Activated CD4-positive, alpha-beta memory T cell treated with anti-CD3 and anti-CD28 coated beads for 36 hours (primary cell): ENCODE results near the gene LTBR. TPM values are rescaled to one million over a fixed set of nuclear protein-coding genes. Genes with fewer than 3 reads are reported as not detected.

ENCODE experiments used
- CTCF ChIA-PET: fragments of 350-600 bp; sonication (Branson Sonifier 250); formaldehyde crosslinking; loops from one replicate; lab custom pipeline; 2021; ENCODE audit warnings: antibody characterized with exemption, inconsistent platforms; lab: Charles Lee
- POLR2A ChIA-PET: fragments of 350-600 bp; sonication (Branson Sonifier 250); formaldehyde crosslinking; loops from one replicate; lab custom pipeline; 2021; ENCODE audit warnings: antibody characterized with exemption; lab: Charles Lee
- DNase-seq: peaks from one replicate; pipeline ENCODE4 v3.0.0-alpha.2; 2020
- H3K27ac Mint-ChIP-seq: one replicate; pipeline ENCODE4 v1.8.0; 2021; ENCODE audit warnings: mixed read lengths
- H3K27me3 Mint-ChIP-seq: one replicate; pipeline ENCODE4 v1.8.0; 2021; ENCODE audit warnings: mixed read lengths
- H3K36me3 Mint-ChIP-seq: one replicate; pipeline ENCODE4 v1.8.0; 2021; ENCODE audit warnings: mixed read lengths
- H3K4me1 Mint-ChIP-seq: one replicate; pipeline ENCODE4 v1.8.0; 2021; ENCODE audit warnings: low read depth, mixed read lengths
- H3K4me3 Mint-ChIP-seq: one replicate; pipeline ENCODE4 v1.8.0; 2021; ENCODE audit warnings: mild to moderate bottlenecking, mixed read lengths
- H3K9me3 Mint-ChIP-seq: one replicate; pipeline ENCODE4 v1.8.0; 2021; ENCODE audit warnings: mixed read lengths
- intact Hi-C: fragments of 100-400 bp; cut with micrococcal nuclease; formaldehyde crosslinking; loops from one replicate; pipeline ENCODE4 v1.15.1; 2023
- total RNA-seq, 2 experiments: library from RNA; stranded (reverse); gene quantifications; one replicate each; pipeline ENCODE4 v1.2.3, GENCODE V29; 2021

Gene LTBR
- total RNA-seq, 2 experiments from 2014 or later = 1.5 to 1.9 TPM

DNA sequence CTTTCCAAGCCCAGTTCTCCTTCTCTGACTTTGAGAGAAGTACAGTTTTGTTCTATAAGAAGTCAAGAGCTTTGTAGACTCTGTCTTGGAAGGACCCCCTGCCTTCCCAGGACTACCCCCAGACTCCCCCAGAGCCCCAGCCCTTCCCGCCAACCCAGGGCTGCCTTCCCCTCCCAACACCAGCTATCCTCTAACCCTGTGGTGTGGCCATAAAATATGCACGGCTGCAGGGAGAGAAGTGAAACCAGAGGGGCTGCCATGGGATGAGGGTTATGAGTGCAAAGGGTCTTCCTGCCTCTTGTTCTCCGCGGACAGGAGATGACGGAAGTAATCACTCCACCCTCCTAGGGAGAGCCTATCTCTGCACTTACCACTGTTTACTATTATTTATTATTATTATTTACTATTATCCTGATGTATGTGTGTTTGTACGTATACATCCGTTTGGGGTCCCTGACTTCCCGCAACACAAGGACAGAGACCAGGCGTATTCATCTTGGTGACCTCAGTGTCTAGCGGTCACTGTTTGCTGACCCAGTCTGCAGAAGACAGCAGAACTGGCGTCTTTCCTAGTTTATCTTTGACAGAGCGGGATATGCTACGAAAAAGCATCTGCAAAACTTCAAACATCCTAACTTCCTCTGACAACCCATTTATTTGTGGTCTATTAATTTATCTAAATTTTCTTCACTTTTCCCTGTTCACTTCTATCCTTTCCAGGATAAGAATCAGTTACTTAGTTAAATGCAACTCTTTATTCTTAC is 5.1 kb upstream of the LTBR start:
- H3K9me3 Mint-ChIP-seq = no peaks in the 10 kb centered on the region
- CTCF ChIA-PET = no interaction called here

DNA sequence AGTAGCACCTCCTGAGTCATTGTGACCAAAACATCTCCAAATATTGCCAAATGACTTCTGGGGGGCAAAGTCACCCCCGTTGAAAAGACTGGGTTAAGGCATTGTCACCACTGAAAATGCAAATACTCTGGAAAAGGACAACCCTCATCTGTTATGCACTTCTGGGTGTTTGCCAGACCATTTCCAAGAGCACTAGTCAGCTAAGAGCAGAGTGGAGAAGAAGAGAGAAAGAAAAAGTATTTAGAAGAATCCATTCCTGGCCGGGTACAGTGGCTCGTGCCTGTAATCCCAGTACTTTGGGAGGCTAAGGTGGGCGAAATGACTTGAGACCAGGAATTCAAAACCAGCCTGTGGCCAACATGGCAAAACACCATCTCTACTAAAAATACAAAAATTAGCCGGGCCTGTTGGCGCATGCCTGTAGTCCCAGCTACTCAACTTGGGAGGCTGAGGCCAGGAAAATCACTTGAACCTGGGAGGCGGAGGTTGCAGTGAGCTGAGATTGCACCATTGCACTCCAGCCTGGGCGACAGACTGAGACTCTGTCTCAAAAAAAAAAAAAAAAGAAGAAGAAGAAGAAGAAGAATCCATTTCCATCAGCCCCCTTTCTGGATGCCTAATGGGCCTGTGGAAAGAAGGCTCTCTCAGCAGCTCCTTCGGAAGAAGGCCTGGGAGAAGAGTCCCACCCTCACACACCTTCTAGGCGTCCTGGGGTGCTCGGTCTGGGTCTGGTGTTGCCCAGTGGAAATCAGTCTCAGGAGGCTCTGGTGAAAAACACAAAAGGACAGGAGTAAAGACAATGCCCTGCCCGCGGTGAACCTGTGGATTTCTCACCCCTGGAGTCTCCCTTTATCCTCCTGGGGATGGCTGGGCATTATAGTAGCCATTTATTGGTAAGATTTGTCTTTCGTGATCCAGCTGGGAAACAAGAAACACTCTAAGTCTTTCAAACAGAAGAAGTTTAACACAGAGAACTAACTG is 3.5 kb upstream of the LTBR start:
- Mint-ChIP-seq H3K27ac (no peak overlapping the region), H3K27me3 (peaks cover 20% of the 10 kb centered on the region), H3K36me3 (no peaks in the 10 kb centered on the region), H3K9me3 (no peaks in the 10 kb centered on the region), H3K4me3 (no peak overlapping the region), H3K4me1 (peaks cover 18% of the 10 kb centered on the region)
- DNase-seq = no peak
- ChIA-PET POLR2A (no interaction called here), CTCF (no interaction called here)
- intact Hi-C loops = no loop called here

More for the DNA sequence above, 5.1 kb upstream of the LTBR start:
- H3K36me3 Mint-ChIP-seq = no peaks in the 10 kb centered on the region
- no peak overlapping the region for H3K27ac Mint-ChIP-seq
- H3K4me1 Mint-ChIP-seq = peaks cover 15% of the 10 kb centered on the region
- H3K4me3 Mint-ChIP-seq = no peak overlapping the region
- H3K27me3 Mint-ChIP-seq = peaks cover 15% of the 10 kb centered on the region
- POLR2A ChIA-PET = no interaction called here
- DNase-seq = no peak
- intact Hi-C loops = no loop called here

DNA sequence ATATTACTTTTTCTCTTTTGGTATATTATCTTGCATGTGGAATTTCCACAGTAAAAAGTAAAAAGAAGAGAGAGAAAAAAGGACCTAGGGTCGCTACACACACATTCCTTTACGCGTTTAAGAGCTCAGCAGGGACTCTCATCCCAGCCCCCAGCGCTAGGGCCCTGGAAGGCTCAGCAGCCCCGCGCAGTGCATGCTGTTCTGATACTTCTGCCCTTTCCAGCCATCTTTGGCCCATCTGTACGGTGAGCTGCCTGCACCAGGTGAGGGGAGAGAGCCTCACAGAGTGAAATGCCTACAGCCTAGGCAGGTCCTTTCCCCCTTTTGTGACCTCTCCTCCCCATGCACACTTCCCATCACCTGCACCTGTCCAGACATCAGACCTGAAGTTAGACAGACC is 1.6 kb upstream of the LTBR start:
- no peak for DNase-seq
- peaks cover 20% of the 10 kb centered on the region for H3K27me3 Mint-ChIP-seq
- intact Hi-C loops = no loop called here
- H3K4me3 Mint-ChIP-seq = no peak overlapping the region
- POLR2A ChIA-PET = no interaction called here
- peaks cover 5% of the 10 kb centered on the region for H3K4me1 Mint-ChIP-seq
- no peaks in the 10 kb centered on the region for H3K36me3 Mint-ChIP-seq
- CTCF ChIA-PET = interaction anchor here (0.6 kb wide), 1 partner anchor 124 kb away, joined by 3 read pairs; no protein-coding TSS in a partner anchor
- no peaks in the 10 kb centered on the region for H3K9me3 Mint-ChIP-seq
- no peak overlapping the region for H3K27ac Mint-ChIP-seq

DNA sequence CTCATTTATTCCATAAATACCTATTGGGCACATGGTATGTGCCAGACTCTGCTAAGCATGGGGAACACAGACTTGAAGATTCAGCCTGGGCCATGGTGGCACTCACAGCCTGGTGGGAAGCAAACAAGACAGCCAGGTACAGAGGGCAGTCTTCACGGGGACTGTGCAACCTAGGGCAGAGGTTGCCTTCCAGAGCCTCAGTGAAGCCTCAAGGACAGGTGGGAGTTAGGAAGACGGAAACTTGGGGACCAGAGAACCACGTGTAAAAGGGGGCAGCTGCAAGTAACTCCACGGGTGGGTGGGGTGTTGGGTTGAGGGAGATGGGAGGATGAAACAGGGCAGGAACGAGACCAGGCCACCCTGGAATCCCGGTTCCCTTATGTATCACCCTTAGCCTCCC is 980 bp upstream of the LTBR start:
- H3K36me3 Mint-ChIP-seq = no peaks in the 10 kb centered on the region
- H3K27ac Mint-ChIP-seq = no peak overlapping the region
- ChIA-PET POLR2A (no interaction called here), CTCF (no interaction called here)
- H3K4me3 Mint-ChIP-seq = peak overlapping the region; percentile 39
- peaks cover 20% of the 10 kb centered on the region for H3K27me3 Mint-ChIP-seq
- no peaks in the 10 kb centered on the region for H3K9me3 Mint-ChIP-seq
- intact Hi-C loops = no loop called here
- peaks cover 3% of the 10 kb centered on the region for H3K4me1 Mint-ChIP-seq
- DNase-seq = no peak

DNA sequence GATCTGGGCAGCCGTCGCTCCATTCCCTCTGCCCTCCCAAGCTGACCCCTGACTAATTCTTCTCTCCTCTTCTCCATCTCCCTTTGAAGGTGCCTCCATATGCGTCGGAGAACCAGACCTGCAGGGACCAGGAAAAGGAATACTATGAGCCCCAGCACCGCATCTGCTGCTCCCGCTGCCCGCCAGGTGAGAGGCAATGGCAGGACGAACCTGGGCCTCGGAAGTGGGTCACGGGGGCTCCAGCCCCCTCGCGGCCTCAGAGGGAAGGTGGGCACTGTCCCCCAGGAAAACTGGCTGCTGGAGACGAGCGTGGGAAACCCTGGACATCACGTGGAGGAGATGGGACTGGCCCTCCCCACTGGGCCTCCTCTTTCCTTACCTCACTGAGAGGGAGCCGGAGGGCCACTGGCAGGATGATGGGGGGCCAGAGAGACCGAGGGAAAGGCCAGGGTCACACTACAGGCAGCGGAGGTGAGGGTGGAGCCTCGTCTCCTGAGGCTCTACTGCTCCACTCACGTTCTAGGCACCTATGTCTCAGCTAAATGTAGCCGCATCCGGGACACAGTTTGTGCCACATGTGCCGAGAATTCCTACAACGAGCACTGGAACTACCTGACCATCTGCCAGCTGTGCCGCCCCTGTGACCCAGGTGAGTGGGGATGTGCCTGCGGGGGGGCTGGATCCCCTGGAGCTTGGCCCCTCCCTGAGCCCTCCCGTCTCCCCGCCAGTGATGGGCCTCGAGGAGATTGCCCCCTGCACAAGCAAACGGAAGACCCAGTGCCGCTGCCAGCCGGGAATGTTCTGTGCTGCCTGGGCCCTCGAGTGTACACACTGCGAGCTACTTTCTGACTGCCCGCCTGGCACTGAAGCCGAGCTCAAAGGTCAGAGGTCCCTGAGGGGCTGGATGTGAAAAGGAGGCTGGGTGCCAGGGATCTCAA is 806 bp downstream of the LTBR start:
- no peak overlapping the region for H3K4me3 Mint-ChIP-seq
- POLR2A ChIA-PET = no interaction called here
- H3K4me1 Mint-ChIP-seq = peaks cover 3% of the 10 kb centered on the region
- peaks cover 20% of the 10 kb centered on the region for H3K27me3 Mint-ChIP-seq
- intact Hi-C loops = no loop called here
- DNase-seq = no peak
- H3K27ac Mint-ChIP-seq = no peak overlapping the region
- H3K36me3 Mint-ChIP-seq = no peaks in the 10 kb centered on the region
- H3K9me3 Mint-ChIP-seq = no peaks in the 10 kb centered on the region
- CTCF ChIA-PET = interaction anchor here (0.6 kb wide), 1 partner anchor 48 kb away, joined by 3 read pairs; no protein-coding TSS in a partner anchor

DNA sequence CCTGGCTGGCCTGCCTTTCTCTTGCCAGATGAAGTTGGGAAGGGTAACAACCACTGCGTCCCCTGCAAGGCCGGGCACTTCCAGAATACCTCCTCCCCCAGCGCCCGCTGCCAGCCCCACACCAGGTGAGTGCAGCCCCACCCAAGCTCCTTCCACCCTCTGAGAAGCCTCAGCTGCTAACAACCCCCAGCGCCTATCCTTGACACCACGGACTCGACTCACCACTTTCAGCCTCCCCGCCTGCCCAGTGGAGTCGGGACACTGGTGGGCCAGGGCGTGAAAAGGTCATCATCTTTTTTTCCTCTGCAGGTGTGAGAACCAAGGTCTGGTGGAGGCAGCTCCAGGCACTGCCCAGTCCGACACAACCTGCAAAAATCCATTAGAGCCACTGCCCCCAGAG is 2.1 kb downstream of the LTBR start:
- DNase-seq = no peak
- no peaks in the 10 kb centered on the region for H3K9me3 Mint-ChIP-seq
- POLR2A ChIA-PET = no interaction called here
- peaks cover 3% of the 10 kb centered on the region for H3K4me1 Mint-ChIP-seq
- no peaks in the 10 kb centered on the region for H3K36me3 Mint-ChIP-seq
- no peak overlapping the region for H3K4me3 Mint-ChIP-seq
- intact Hi-C loops = no loop called here
- no peak overlapping the region for H3K27ac Mint-ChIP-seq
- CTCF ChIA-PET = no interaction called here
- peaks cover 19% of the 10 kb centered on the region for H3K27me3 Mint-ChIP-seq

DNA sequence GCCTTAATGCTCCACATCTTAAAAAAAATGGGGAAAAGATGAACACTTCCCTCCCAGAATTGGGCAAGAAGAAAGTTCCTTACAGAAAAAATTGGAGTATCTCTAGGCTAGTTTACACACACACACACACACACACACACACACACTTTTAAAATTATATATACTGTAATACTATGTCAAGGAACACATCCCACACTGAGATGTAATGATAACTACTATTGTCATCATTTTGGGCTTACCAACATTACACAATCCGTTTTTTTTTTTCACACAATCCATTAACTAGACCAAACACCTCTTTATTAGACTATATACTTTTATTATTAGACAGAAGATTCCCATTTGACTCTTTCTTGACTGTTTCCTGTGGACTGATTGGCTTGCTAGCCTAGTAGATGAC is 2.5 kb downstream of the LTBR start:
- no peak overlapping the region for H3K27ac Mint-ChIP-seq

DNA sequence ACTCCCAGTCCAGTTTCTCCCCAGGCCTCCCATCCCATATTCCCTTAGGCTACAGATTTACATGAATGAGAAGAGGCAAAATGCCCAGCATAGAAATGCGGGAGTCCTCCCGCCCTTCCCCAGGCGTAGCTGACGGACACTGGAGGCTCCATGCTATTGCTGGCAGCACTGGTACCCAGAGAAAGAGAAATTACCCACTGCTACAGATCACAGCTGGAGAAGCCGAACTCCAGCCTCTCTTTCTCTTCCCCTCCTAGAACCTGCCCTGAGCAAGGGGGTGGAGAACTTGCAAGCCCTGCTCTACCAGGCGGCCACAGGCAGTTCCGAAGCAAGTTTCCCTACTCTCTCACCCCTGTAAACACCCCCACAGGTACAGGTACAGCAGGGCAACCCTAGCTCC is 3.6 kb downstream of the LTBR start:
- H3K27ac Mint-ChIP-seq = no peak overlapping the region
- CTCF ChIA-PET = interaction anchor here (1.0 kb wide), 1 partner anchor 64 kb away, joined by 4 read pairs; no protein-coding TSS in a partner anchor
- peaks cover 12% of the 10 kb centered on the region for H3K27me3 Mint-ChIP-seq
- intact Hi-C loops = no loop called here
- no peak overlapping the region for H3K4me3 Mint-ChIP-seq
- DNase-seq = no peak
- POLR2A ChIA-PET = no interaction called here
- no peaks in the 10 kb centered on the region for H3K36me3 Mint-ChIP-seq
- peaks cover 3% of the 10 kb centered on the region for H3K4me1 Mint-ChIP-seq
- no peaks in the 10 kb centered on the region for H3K9me3 Mint-ChIP-seq

More for the DNA sequence above, 2.5 kb downstream of the LTBR start:
- CTCF ChIA-PET = no interaction called here
- no peaks in the 10 kb centered on the region for H3K36me3 Mint-ChIP-seq
- no peak for DNase-seq
- H3K4me3 Mint-ChIP-seq = no peak overlapping the region
- intact Hi-C loops = no loop called here
- H3K9me3 Mint-ChIP-seq = no peaks in the 10 kb centered on the region
- H3K27me3 Mint-ChIP-seq = peaks cover 19% of the 10 kb centered on the region
- POLR2A ChIA-PET = no interaction called here
- H3K4me1 Mint-ChIP-seq = peaks cover 3% of the 10 kb centered on the region

DNA sequence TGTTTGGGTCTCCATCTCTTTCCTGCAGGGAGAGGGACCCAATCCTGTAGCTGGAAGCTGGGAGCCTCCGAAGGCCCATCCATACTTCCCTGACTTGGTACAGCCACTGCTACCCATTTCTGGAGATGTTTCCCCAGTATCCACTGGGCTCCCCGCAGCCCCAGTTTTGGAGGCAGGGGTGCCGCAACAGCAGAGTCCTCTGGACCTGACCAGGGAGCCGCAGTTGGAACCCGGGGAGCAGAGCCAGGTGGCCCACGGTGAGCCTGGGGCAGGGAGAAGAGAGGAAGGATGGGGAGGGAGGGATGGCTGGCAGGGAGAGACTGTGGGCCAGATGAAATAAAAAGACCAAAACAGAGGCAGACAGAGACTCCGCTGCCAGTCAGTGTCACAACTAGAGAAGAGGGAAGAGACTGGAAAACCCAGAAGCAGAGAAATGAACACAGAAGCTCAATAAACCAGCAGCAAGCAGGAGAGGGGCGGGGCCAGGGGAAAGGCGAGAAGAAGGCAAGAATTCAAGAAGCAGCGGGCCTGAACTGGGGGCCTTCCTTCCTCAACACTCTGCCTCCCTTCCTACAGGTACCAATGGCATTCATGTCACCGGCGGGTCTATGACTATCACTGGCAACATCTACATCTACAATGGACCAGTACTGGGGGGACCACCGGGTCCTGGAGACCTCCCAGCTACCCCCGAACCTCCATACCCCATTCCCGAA is 6.3 kb downstream of the LTBR start:
- H3K27me3 Mint-ChIP-seq = no peaks in the 10 kb centered on the region
- H3K36me3 Mint-ChIP-seq = no peaks in the 10 kb centered on the region
- no peak overlapping the region for H3K27ac Mint-ChIP-seq
- POLR2A ChIA-PET = no interaction called here
- DNase-seq = no peak
- H3K9me3 Mint-ChIP-seq = no peaks in the 10 kb centered on the region
- CTCF ChIA-PET = no interaction called here
- no peaks in the 10 kb centered on the region for H3K4me1 Mint-ChIP-seq
- intact Hi-C loops = no loop called here
- H3K4me3 Mint-ChIP-seq = no peak overlapping the region

DNA sequence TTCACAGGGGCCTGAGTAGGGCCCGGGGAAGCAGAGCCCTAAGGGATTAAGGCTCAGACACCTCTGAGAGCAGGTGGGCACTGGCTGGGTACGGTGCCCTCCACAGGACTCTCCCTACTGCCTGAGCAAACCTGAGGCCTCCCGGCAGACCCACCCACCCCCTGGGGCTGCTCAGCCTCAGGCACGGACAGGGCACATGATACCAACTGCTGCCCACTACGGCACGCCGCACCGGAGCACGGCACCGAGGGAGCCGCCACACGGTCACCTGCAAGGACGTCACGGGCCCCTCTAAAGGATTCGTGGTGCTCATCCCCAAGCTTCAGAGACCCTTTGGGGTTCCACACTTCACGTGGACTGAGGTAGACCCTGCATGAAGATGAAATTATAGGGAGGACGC is 7.1 kb downstream of the LTBR start:
- no peaks in the 10 kb centered on the region for H3K36me3 Mint-ChIP-seq
- H3K4me3 Mint-ChIP-seq = no peak overlapping the region
- H3K4me1 Mint-ChIP-seq = no peaks in the 10 kb centered on the region
- H3K27me3 Mint-ChIP-seq = no peaks in the 10 kb centered on the region
- no peak overlapping the region for H3K27ac Mint-ChIP-seq
- DNase-seq = no peak
- ChIA-PET POLR2A (no interaction called here), CTCF (no interaction called here)
- no peaks in the 10 kb centered on the region for H3K9me3 Mint-ChIP-seq
- intact Hi-C loops = no loop called here

DNA sequence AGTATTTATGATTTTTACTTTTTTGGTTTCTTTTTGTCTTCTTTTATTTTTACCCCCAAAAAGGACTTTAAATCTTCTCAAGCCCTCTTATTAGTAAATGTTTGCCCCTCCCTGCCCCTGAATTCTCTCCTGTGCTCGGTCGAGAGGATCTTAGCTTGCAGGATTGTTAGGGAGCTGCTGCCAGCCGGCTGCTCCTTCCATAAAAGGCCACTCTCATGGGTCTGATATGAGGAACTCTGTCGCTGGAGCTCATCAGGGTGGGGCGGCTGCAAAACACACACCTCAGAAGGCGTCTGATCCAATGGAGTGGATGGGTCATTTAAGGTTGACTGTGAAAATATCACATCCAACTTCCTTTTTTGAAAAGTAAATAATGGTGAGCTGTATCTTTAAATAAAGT is 8.5 kb downstream of the LTBR start:
- Mint-ChIP-seq H3K4me1 (no peaks in the 10 kb centered on the region), H3K36me3 (no peaks in the 10 kb centered on the region), H3K27ac (no peak overlapping the region), H3K27me3 (no peaks in the 10 kb centered on the region), H3K9me3 (no peaks in the 10 kb centered on the region), H3K4me3 (no peak overlapping the region)
- intact Hi-C loops = no loop called here
- ChIA-PET CTCF (no interaction called here), POLR2A (no interaction called here)
- no peak for DNase-seq
